Gastroesophageal sphincter (tissue), 4 donors: ENCODE measurements around the gene CHFR. TPM values are rescaled to one million over a fixed set of nuclear protein-coding genes. Genes with fewer than 3 reads are reported as not detected.
"Not testable (repeated sequence)": the region's sequence is repeated elsewhere in the genome, so short reads cannot be mapped to it uniquely, and the experiment has no call there.

Experiments
- ATAC-seq: fragments of 150-250 bp; one replicate; pipeline ENCODE4 v1.9.1; 2016; ENCODE audit warnings: mild to moderate bottlenecking, moderate library complexity
- H3K27ac ChIP-seq, 4 donors: fragments of 200-600 bp; sonication (generic) in 3 of 4; 1 replicate in 3 of 4; 2 replicates in 1 of 4; pipeline ENCODE4 v1.5.1; 2016 to 2019
- H3K27me3 ChIP-seq: fragments of 200-600 bp; sonication (generic); one replicate; pipeline ENCODE4 v1.5.1; 2019
- H3K36me3 ChIP-seq, 2 donors: fragments of 200-600 bp; sonication (generic); one replicate each; pipeline ENCODE4 v1.5.1; 2019; ENCODE audit warnings: control low read depth in 1 of 2
- H3K4me1 ChIP-seq, 3 donors: fragments of 200-600 bp; sonication (generic); 1 replicate in 2 of 3; 2 replicates in 1 of 3; pipeline ENCODE4 v1.5.1; 2016 to 2019; ENCODE audit warnings: control low read depth in 2 of 3
- H3K4me3 ChIP-seq, 2 donors: fragments of 200-600 bp; sonication (generic); one replicate each; pipeline ENCODE4 v1.5.1; 2019; ENCODE audit warnings: mild to moderate bottlenecking in 1 of 2, moderate library complexity in 1 of 2
- H3K9me3 ChIP-seq, 3 donors: fragments of 200-600 bp; sonication (generic); one replicate each; pipeline ENCODE4 v1.5.1; 2017 to 2019; ENCODE audit warnings: control low read depth in 2 of 3
- EP300 ChIP-seq: sonication (generic); formaldehyde crosslinking; IDR thresholded peaks from one replicate; pipeline ENCODE4 v1.6.1; 2017; ENCODE audit warnings: antibody characterized with exemption, mild to moderate bottlenecking
- POLR2A ChIP-seq, 2 donors: fragments of 450-650 bp; IDR thresholded peaks; one replicate each; pipeline ENCODE4 v1.6.1; 2017; ENCODE audit warnings: antibody characterized with exemption in 2 of 2, mild to moderate bottlenecking in 2 of 2, moderate library complexity in 1 of 2
- POLR2AphosphoS5 ChIP-seq: sonication (generic); formaldehyde crosslinking; IDR thresholded peaks from one replicate; pipeline ENCODE4 v1.6.1; 2017; ENCODE audit warnings: antibody characterized with exemption
- WGBS, 2 donors: methylation state at CpG; one replicate each; pipeline ENCODE4 v1.1.5; 2018; ENCODE audit warnings: low coverage in 1 of 2; 5-methylcytosine and 5-hydroxymethylcytosine counted together
- total RNA-seq, 4 donors: library from RNA; depleted of rRNA; stranded (reverse); fragments of >200 nt; gene quantifications; one replicate each; pipeline ENCODE4 v1.1.0, GENCODE V29; 2016
- TF ChIP-seq, protein P1 (sequence below), 4 experiments: fragments of 200-600 bp in 2 of 4; fragments of 450-650 bp in 2 of 4; sonication (generic) in 1 of 4; IDR thresholded peaks; one replicate each; pipeline ENCODE4 v1.5.1; 2017 to 2019; ENCODE audit warnings: antibody characterized with exemption in 4 of 4, mild to moderate bottlenecking in 2 of 4, moderate library complexity in 2 of 4

The CHFR gene
- total RNA-seq, 4 donors from 2014 or later, result 30.8 to 42.1 (median 36.8) TPM

DNA sequence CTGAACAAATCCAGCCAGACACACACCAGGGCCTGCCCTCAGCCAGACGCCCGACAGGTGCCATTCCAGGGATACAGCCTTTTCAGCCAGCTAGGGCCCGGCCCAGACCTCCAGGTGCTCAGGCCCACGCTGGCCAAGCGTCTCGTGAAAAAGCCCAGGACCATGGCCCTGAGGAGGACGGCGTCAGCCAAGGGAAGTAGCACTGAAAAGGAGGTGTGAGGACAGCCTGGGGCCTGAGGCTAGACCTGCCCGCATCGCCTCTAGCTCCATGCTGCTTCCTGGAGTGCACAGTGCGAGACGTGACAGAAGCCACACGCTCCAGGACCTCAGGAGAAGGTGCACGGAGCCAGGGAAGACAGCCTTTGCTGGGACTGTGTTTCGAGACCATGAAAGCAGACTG, 88.6 kb downstream of the CHFR start:
- Histone ChIP-seq H3K36me3 (peaks cover 0 to 100% of the 10 kb centered on the region in 2 donors), H3K4me3 (no peak overlapping the region), H3K9me3 (no peaks in the 10 kb centered on the region), H3K4me1 (no peaks in the 10 kb centered on the region), H3K27me3 (no peaks in the 10 kb centered on the region), H3K27ac (no peak overlapping the region)
- no peak for TF ChIP-seq POLR2AphosphoS5
- TF ChIP-seq POLR2A (IDR thresholded peaks at IDR 0.05), result no peak
- TF ChIP-seq, protein P1, sequence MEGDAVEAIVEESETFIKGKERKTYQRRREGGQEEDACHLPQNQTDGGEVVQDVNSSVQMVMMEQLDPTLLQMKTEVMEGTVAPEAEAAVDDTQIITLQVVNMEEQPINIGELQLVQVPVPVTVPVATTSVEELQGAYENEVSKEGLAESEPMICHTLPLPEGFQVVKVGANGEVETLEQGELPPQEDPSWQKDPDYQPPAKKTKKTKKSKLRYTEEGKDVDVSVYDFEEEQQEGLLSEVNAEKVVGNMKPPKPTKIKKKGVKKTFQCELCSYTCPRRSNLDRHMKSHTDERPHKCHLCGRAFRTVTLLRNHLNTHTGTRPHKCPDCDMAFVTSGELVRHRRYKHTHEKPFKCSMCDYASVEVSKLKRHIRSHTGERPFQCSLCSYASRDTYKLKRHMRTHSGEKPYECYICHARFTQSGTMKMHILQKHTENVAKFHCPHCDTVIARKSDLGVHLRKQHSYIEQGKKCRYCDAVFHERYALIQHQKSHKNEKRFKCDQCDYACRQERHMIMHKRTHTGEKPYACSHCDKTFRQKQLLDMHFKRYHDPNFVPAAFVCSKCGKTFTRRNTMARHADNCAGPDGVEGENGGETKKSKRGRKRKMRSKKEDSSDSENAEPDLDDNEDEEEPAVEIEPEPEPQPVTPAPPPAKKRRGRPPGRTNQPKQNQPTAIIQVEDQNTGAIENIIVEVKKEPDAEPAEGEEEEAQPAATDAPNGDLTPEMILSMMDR (IDR thresholded peaks at IDR 0.05), result no peak
- no peak for TF ChIP-seq EP300
- ATAC-seq, result no peak
- 100% methylated on average over 2 of the region's 15 CpGs; no CpG with 5 or more reads in 1 of the 2 donors for WGBS, 2 donors

DNA sequence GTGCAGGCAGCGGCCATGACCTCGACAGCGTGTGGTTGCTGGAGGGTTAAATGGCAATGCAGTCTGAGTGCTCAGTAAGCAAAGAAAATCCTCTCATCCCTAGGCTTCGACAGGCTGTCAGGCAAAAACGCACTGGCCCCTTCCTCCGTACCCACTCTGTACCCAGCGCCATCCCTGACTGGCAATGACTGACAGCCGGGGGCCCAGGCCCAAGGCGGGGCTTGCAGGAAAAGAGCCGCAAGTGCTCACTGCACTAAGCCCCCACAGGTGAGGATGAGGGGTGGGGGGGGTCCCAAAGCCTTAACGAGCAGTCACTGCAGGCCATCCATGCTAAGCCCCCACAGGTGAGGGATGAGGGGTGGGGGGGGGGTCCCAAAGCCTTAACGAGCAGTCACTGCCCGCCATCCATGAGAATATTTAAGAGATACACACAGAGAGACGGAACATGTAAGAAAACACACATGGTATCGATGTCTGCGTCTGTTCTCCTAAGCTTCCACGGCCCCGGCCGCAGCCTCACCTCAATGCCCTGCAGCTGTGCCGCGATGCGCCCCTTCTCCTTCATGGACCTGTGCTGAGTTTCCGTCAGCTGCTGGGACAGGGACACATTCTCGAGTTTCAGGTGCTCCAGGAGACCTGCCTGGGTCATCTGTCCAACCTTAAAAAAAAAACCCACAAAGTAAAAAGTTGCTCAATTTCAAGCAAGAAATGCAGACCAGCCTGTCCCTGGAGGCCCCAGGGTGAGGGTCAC, 89.4 kb downstream of the CHFR start:
- no peaks in the 10 kb centered on the region for H3K9me3 ChIP-seq
- H3K4me3 ChIP-seq, result no peak overlapping the region
- no peaks in the 10 kb centered on the region for H3K27me3 ChIP-seq
- no peak overlapping the region for H3K27ac ChIP-seq
- WGBS, 2 donors, result 90 to 93% methylated on average over 9 to 10 of the region's 24 CpGs
- ATAC-seq, result no peak
- TF ChIP-seq POLR2AphosphoS5, result no peak
- TF ChIP-seq POLR2A (IDR thresholded peaks at IDR 0.05), result no peak
- TF ChIP-seq, protein P1 (IDR thresholded peaks at IDR 0.05), result no peak
- no peak for TF ChIP-seq EP300
- H3K4me1 ChIP-seq, result no peaks in the 10 kb centered on the region
- H3K36me3 ChIP-seq, result peaks cover 0 to 96% of the 10 kb centered on the region in 2 donors

DNA sequence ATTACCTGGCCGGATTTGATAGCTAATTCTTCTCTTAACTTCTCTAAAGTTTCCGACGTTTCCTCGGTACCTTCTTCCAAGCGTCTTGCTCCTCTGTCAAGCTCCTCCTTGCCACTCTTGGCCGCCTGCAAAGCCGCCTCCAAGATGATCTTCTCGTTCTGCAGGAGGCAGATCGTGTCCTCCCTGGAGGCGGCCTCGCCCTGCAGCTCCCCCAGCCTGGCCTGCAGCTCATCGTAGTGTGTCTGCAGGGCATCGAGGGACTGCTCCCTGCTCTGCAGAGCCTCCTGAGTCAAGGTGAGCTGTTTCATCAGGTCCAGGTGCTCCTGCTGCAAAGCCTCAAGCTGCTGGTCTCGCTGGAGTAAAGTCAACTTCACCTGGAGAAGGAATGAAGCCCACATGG, 91.6 kb downstream of the CHFR start:
- peaks cover 0 to 92% of the 10 kb centered on the region in 2 donors for H3K36me3 ChIP-seq
- WGBS, 2 donors, result 94 to 95% methylated on average over 11 of the region's 14 CpGs
- H3K27ac ChIP-seq, result no peak overlapping the region
- no peaks in the 10 kb centered on the region for H3K27me3 ChIP-seq
- ATAC-seq, result no peak
- no peaks in the 10 kb centered on the region for H3K9me3 ChIP-seq
- no peak overlapping the region for H3K4me3 ChIP-seq
- TF ChIP-seq EP300, result no peak
- TF ChIP-seq, protein P1 (IDR thresholded peaks at IDR 0.05), result no peak
- no peak for TF ChIP-seq POLR2A (IDR thresholded peaks at IDR 0.05)
- TF ChIP-seq POLR2AphosphoS5, result no peak
- no peaks in the 10 kb centered on the region for H3K4me1 ChIP-seq

DNA sequence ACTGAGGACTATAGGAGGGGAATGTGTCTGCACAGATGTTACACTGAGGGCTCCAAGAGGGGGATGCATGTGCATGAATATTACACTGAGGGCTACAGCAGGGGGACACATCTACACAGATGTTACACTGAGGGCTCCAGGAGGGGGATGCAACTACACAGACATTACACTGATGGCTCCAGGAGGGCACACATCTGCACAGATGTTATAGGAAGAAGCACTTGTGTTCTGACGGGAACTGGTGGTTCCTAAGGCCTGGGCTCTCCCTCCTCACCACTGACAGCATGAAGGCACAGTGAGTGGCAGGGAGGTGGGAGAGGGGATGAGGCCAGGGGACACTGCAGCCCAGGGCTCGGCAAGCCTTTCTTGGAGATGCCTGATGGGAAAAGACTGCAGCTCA, 95.5 kb downstream of the CHFR start:
- not testable (repeated sequence) for H3K27ac ChIP-seq, H3K9me3 ChIP-seq, H3K4me3 ChIP-seq, H3K27me3 ChIP-seq, H3K4me1 ChIP-seq, ATAC-seq
- WGBS, 2 donors, result 62% methylated on average over 2 of the region's 2 CpGs; no CpG with 5 or more reads in 1 of the 2 donors
- H3K36me3 ChIP-seq, result peaks cover 0 to 90% of the 10 kb centered on the region in 2 donors

DNA sequence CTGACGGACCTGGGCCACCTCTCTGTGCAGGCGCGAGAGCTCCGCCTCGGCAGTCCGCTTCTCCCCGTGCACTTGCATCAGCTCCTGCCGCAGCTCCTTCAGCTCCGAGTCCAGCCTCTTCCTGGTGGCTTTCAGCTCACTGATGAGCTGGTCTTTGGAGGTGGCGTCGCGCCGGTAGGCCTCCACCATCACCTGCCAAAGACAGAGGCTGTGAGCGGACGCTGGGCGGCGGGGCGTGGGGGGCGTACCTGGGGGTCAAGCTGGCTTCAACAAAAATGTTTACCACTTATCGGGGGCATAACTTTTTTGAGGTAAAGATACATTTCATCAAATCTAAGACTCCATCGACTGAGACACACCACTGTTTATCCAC, 98.3 kb downstream of the CHFR start:
- peaks cover 0 to 90% of the 10 kb centered on the region in 2 donors for H3K36me3 ChIP-seq
- 80% methylated on average over 1 of the region's 21 CpGs; no CpG with 5 or more reads in 1 of the 2 donors for WGBS, 2 donors
- no peak for ATAC-seq

More for the DNA sequence above, 98.3 kb downstream of the CHFR start:
- Histone ChIP-seq H3K9me3 (no peaks in the 10 kb centered on the region), H3K27ac (no peak overlapping the region), H3K4me3 (no peak overlapping the region), H3K27me3 (no peaks in the 10 kb centered on the region), H3K4me1 (no peaks in the 10 kb centered on the region)
- TF ChIP-seq POLR2A (IDR thresholded peaks at IDR 0.05) (no peak), POLR2AphosphoS5 (no peak), EP300 (no peak)
- TF ChIP-seq, protein P1 (IDR thresholded peaks at IDR 0.05), result no peak
